ENCODE results near the gene GJD4.

GJD4 gene

GRCh38 chr10:35579726-35580422 lies 25.3 kb upstream of the GJD4 start:
- no peak for DNase-seq

GRCh38 chr10:35580423-35580770 lies 24.7 kb upstream of the GJD4 start:
- DNase-seq, result no peak

DNA sequence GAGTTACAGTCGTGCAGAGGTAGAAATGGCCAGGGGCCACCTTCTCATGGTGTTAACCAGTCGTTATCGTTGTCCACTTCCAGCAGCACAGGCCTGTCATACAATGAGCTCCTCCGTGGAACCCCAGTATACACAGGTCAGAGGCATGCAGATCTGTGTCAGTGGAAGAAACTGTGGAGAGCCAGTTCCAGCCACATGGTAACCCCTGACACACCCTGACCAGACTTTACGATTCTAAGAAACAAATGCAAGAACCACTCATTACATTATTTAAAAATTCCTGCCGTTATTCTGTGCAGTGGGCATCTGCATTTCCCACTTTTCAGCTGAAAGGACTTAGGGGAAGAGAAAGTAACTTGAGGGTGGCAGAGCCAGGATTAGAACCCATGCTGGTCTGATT lies 23.5 kb upstream of the GJD4 start:
- DNase-seq, result no peak

- no peak for DNase-seq
These were observed 20.2 kb upstream of the GJD4 start for GRCh38 chr10:35584946-35585345.

GRCh38 chr10:35585356-35585755 lies 19.8 kb upstream of the GJD4 start:
- no peak for DNase-seq

DNA sequence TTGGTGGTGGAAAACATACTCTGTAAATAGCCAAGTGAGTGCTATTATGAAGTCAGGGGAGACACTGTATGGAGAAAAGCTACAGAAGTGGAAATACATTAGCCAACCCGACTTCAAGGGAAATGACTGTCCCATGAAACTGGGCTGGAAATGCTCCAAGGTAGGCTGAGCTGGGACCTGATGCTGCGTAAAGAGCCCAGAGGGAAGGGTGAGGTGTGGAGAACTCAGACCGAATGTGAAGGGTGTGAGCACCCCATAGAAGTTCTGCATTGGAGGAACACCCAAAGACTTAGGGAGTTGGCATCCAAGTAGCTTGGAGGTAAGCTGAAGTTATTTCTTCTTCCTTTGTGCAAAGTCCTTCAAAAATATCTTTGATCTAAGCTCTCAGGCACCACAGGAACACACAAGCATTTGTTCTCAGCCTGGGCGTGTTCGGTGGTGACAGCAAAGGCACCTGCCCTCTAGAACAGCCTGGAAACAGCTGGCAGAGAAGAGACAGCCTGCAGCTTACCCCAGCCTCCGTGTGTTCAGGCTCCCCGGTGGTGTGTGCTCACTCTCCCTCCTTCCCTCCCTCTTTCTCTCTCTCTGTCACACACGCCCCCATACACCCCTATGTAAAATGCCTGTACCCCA lies 19.1 kb upstream of the GJD4 start:
- DNase-seq, result no peak

- no peak for DNase-seq
These were observed 16.3 kb upstream of the GJD4 start for GRCh38 chr10:35588836-35589235.

DNA sequence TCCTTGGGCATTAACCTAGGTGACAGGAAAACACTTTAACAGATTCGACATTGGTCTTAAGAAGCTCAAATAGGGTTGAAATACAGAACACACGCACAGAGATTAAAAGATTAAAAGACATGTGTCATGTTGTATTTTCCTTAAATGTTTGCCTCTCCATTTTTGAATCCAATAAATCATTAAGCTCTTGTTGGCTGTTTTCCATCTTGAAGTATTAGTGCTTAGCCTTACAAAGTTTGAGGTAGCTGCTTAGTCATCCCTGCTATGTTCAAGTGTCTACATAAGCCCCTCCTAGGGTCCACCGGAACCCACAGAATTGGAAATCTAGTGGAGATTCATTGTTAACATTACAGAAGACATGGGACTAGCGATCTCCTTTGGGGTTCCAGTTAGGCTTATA lies 12.7 kb upstream of the GJD4 start:
- no peak for DNase-seq

DNA sequence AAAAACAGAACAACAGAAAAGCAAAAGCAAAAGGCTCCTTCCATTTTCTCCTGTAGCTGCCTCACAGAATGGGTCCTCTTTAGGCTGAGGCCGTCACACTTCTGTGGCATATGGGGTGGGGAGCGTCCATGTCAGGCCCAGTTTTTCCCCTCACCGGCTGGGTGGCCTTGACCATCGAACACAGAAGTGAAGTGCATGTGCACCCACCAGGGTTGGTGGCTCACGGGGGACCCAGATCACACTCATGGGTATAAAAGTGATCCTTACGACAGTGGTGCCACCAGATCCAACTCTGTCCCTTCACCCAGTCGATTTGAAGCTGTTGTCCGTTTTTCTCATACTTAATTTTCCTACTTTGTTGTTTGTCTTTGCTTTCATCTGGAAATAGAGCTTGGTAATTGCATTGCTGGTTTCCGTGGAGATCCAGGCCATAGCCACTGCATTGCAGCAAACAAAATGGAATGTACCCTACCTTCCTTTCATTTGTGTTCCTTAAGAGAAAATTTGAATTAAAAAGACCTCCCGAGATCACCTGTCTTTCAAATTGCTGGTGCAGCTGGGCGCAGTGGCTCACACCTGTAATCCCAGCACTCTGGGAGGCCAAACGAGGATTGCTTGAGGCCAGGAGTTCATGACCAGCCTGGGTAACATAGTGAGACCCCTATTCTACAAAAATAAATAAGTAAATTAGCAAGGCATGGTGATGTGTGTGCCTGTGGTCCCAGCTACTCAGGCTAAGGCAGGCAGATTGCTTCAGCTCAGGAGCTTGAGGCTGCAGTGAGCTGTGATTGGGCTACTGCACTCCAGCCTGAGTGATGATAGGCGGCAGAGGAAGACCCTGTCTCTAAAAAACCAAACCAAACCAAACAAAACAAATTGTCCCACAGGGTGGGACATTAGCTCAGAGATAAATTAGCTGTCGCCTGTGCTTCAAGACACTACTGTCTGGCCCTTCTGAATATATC lies 10.7 kb upstream of the GJD4 start:
- no peak for DNase-seq

- no peak for DNase-seq
These were observed 10.0 kb upstream of the GJD4 start for GRCh38 chr10:35595106-35595505.

GRCh38 chr10:35598379-35598778 lies 6.8 kb upstream of the GJD4 start:
- DNase-seq, result no peak

- no peak for DNase-seq
These were observed 4.9 kb upstream of the GJD4 start for GRCh38 chr10:35600193-35600592.

- no peak for DNase-seq
These were observed 1.3 kb downstream of the GJD4 start for GRCh38 chr10:35606430-35606829.

- no peak for DNase-seq
These were observed 2.6 kb downstream of the GJD4 start for GRCh38 chr10:35607475-35608327.

DNA sequence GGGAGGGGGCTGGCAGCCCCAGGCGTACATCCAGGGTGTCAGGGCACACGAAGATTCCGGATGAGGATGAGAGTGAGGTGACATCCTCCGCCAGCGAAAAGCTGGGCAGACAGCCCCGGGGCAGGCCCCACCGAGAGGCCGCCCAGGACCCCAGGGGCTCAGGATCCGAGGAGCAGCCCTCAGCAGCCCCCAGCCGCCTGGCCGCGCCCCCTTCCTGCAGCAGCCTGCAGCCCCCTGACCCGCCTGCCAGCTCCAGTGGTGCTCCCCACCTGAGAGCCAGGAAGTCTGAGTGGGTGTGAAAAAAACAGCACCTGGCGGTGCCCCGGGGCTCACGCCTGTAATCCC lies 3.2 kb downstream of the GJD4 start:
- no peak for DNase-seq

DNA sequence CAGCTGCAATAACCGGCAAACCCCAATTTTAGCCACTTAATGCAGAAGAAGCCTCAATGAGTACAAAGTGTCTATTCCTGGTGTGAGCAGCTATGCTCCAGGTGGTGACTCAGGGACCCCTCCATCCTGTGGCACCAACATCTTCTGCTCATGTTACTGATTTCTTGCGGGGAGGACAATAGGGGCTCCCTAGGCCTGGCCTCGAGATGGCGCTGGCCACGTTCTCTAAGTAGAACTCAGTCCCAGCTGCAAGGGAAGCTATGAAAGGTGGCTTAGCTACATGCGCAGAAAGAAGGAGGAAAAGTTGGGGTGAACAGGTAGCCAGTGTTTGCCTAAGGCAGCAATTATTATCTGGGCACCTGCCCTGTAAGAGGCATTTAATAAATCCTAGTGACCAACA lies 6.6 kb downstream of the GJD4 start:
- no peak for DNase-seq

GRCh38 chr10:35612385-35613106 lies 7.4 kb downstream of the GJD4 start:
- no peak for DNase-seq

- DNase-seq, result no peak
These were observed 7.9 kb downstream of the GJD4 start for GRCh38 chr10:35613107-35613440.

GRCh38 chr10:35613597-35614226 lies 8.6 kb downstream of the GJD4 start:
- DNase-seq, result no peak

- DNase-seq, result no peak
These were observed 9.2 kb downstream of the GJD4 start for GRCh38 chr10:35614312-35614711.

- DNase-seq, result no peak
These were observed 21.9 kb downstream of the GJD4 start for GRCh38 chr10:35626971-35627507.

DNA sequence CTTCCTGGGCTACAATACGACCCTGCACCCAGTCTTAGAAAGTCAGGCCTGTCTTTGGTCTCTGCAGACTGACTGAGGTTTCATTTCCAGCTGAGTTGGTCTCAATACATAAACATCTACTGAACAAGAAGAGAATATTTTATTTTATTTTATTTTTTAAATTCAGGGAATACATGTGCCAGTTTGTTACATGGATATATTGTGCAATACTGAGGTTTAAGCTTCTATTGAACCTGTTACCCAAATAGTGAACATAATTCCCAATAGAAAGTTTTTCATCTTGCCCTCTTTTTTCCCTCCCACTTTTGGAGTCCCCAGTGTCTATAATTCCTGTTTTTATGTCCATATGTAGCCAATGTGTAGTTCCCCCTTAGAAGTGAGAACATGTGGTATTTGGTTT lies 26.3 kb downstream of the GJD4 start:
- DNase-seq, result no peak
